ENCODE results near the gene LAMB3.

The LAMB3 gene

GRCh38 chr1:209630383-209631225, 21.6 kb downstream of the LAMB3 start:
- no peak for DNase-seq

- peak; percentile 44 to 66 for DNase-seq
Measured at GRCh38 chr1:209629621-209630382, 22.4 kb downstream of the LAMB3 start.

GRCh38 chr1:209628618-209629299, 23.5 kb downstream of the LAMB3 start:
- DNase-seq, result no peak

GRCh38 chr1:209627732-209628196, 24.5 kb downstream of the LAMB3 start:
- DNase-seq, result peak; percentile 45 to 72

GRCh38 chr1:209627027-209627731, 25.0 kb downstream of the LAMB3 start:
- no peak for DNase-seq

- DNase-seq, result no peak
Measured at GRCh38 chr1:209626346-209627026, 25.7 kb downstream of the LAMB3 start.

GRCh38 chr1:209625791-209626285, 26.4 kb downstream of the LAMB3 start:
- DNase-seq, result no peak

- no peak for DNase-seq
Measured at GRCh38 chr1:209624558-209625549, 27.4 kb downstream of the LAMB3 start.

- no peak for DNase-seq
Measured at GRCh38 chr1:209622841-209623829, 29.1 kb downstream of the LAMB3 start.

GRCh38 chr1:209621741-209622655, 30.2 kb downstream of the LAMB3 start:
- no peak for DNase-seq

- DNase-seq, result no peak
Measured at GRCh38 chr1:209621286-209621685, 30.9 kb downstream of the LAMB3 start.

GRCh38 chr1:209620487-209620884, 31.7 kb downstream of the LAMB3 start:
- no peak for DNase-seq

GRCh38 chr1:209619696-209620486, 32.3 kb downstream of the LAMB3 start:
- no peak for DNase-seq

- peak; percentile 64 to 76 for DNase-seq
Measured at GRCh38 chr1:209618756-209619420, 33.3 kb downstream of the LAMB3 start.

- peak in 1 of 2 donors; percentile 43 for DNase-seq
Measured at GRCh38 chr1:209618291-209618690, 33.9 kb downstream of the LAMB3 start.

- DNase-seq, result no peak
Measured at GRCh38 chr1:209617755-209618154, 34.5 kb downstream of the LAMB3 start.
